Measurements from ENCODE around the gene RCC1.

GRCh38 chr1:28521502-28522164, 15.8 kb downstream of the RCC1 start:
- no peak for TF ChIP-seq EZH2phosphoT487 (IDR thresholded peaks at IDR 0.05; ENCODE audit: insufficient read depth, low read depth)
- no peak for TF ChIP-seq EZH2 (IDR thresholded peaks at IDR 0.05; ENCODE audit: insufficient read depth, poor library complexity, severe bottlenecking)

All from GM23248 (cell line).